Type B pancreatic cell (in vitro differentiated cells): ENCODE data around the gene ZNF827. TPM values are rescaled to one million over a fixed set of nuclear protein-coding genes. Genes with fewer than 3 reads are reported as not detected.

Experiments
- DNase-seq: peaks from one replicate; pipeline ENCODE4 v3.0.0; 2021; ENCODE audit warnings: mixed read lengths; ENCODE audit not compliant: unreplicated experiment; ENCODE audit errors: extremely low spot score
- H3K27ac Mint-ChIP-seq: 2 replicates; pipeline ENCODE4 v1.8.0; 2021; ENCODE audit warnings: mild to moderate bottlenecking, mixed read lengths
- H3K27me3 Mint-ChIP-seq: 2 replicates; pipeline ENCODE4 v1.8.0; 2021; ENCODE audit warnings: mixed read lengths
- H3K36me3 Mint-ChIP-seq: 2 replicates; pipeline ENCODE4 v1.8.0; 2021; ENCODE audit warnings: mixed read lengths
- H3K4me1 Mint-ChIP-seq: one replicate; pipeline ENCODE4 v1.8.0; 2021; ENCODE audit warnings: mixed read lengths; ENCODE audit not compliant: unreplicated experiment
- H3K4me3 Mint-ChIP-seq: 2 replicates; pipeline ENCODE4 v1.8.0; 2021; ENCODE audit warnings: mild to moderate bottlenecking, mixed read lengths
- H3K9me3 Mint-ChIP-seq: 2 replicates; pipeline ENCODE4 v1.8.0; 2021; ENCODE audit warnings: mixed read lengths
- CTCF ChIP-seq: fragments of 200-600 bp; sonication (generic); conservative IDR thresholded peaks from 2 replicates; pipeline ENCODE4 v1.5.0; 2021; ENCODE audit warnings: antibody characterized with exemption, mild to moderate bottlenecking
- total RNA-seq: library from RNA; stranded (reverse); gene quantifications from 2 replicates; pipeline ENCODE4 v1.2.1, GENCODE V29; 2021; ENCODE audit warnings: low replicate concordance

ZNF827 gene
- total RNA-seq, 1 donor from 2014 or later: 39.9 TPM

GRCh38 chr4:145887241-145887991 is 51.2 kb downstream of the ZNF827 start:
- Mint-ChIP-seq H3K36me3 (peaks cover 44% of the 10 kb centered on the region), H3K27me3 (no peaks in the 10 kb centered on the region), H3K4me1 (peaks cover 20% of the 10 kb centered on the region), H3K4me3 (no peak overlapping the region), H3K9me3 (no peaks in the 10 kb centered on the region), H3K27ac (no peak overlapping the region)
- TF ChIP-seq CTCF: no peak
- DNase-seq: no peak

DNA sequence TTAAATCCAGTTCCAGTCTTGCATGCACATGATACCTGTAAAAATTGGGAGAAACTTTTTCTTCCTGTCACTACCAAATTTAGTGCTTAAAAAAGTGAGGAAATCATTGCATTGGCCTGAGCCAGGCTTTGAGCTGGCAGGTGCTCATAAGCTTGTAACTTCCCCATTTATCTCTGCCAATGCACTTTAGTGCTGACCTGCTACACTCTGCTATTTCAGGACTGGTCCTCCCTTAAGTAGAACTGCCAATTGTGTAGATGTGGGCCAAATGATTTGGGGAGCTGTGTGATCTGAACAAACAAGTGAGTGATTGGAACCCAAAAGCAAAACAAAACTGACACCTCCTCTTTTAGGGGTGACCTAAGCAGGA is 51.8 kb downstream of the ZNF827 start:
- no peak overlapping the region for H3K4me3 Mint-ChIP-seq
- H3K4me1 Mint-ChIP-seq: peaks cover 25% of the 10 kb centered on the region
- no peaks in the 10 kb centered on the region for H3K9me3 Mint-ChIP-seq
- DNase-seq: no peak
- H3K27ac Mint-ChIP-seq: no peak overlapping the region
- peaks cover 42% of the 10 kb centered on the region for H3K36me3 Mint-ChIP-seq
- TF ChIP-seq CTCF: no peak
- H3K27me3 Mint-ChIP-seq: no peaks in the 10 kb centered on the region

GRCh38 chr4:145885666-145886065 is 53.0 kb downstream of the ZNF827 start:
- H3K4me3 Mint-ChIP-seq: no peak overlapping the region
- H3K27me3 Mint-ChIP-seq: no peaks in the 10 kb centered on the region
- peaks cover 30% of the 10 kb centered on the region for H3K4me1 Mint-ChIP-seq
- H3K36me3 Mint-ChIP-seq: peaks cover 47% of the 10 kb centered on the region
- no peak for DNase-seq
- no peak for TF ChIP-seq CTCF
- H3K9me3 Mint-ChIP-seq: no peaks in the 10 kb centered on the region
- H3K27ac Mint-ChIP-seq: no peak overlapping the region

- DNase-seq: no peak
- no peak overlapping the region for H3K4me3 Mint-ChIP-seq
- H3K36me3 Mint-ChIP-seq: peaks cover 46% of the 10 kb centered on the region
- H3K27me3 Mint-ChIP-seq: no peaks in the 10 kb centered on the region
- no peak for TF ChIP-seq CTCF
- H3K9me3 Mint-ChIP-seq: no peaks in the 10 kb centered on the region
- no peak overlapping the region for H3K27ac Mint-ChIP-seq
- H3K4me1 Mint-ChIP-seq: peaks cover 27% of the 10 kb centered on the region
Measured at GRCh38 chr4:145884775-145885174, 53.8 kb downstream of the ZNF827 start.

GRCh38 chr4:145883101-145883694 is 55.4 kb downstream of the ZNF827 start:
- peaks cover 30% of the 10 kb centered on the region for H3K4me1 Mint-ChIP-seq
- no peaks in the 10 kb centered on the region for H3K27me3 Mint-ChIP-seq
- no peak overlapping the region for H3K4me3 Mint-ChIP-seq
- TF ChIP-seq CTCF: no peak
- peaks cover 43% of the 10 kb centered on the region for H3K36me3 Mint-ChIP-seq
- no peaks in the 10 kb centered on the region for H3K9me3 Mint-ChIP-seq
- peak overlapping the region; percentile 80 for H3K27ac Mint-ChIP-seq
- DNase-seq: no peak
